MCF 10A (cell line): ENCODE results near the gene RNF5. TPM values are rescaled to one million over a fixed set of nuclear protein-coding genes. Genes with fewer than 3 reads are reported as not detected.

ENCODE experiments used
- BruUV-seq: library from RNA; stranded (reverse); fragments of 400-500 nt; replicated peaks from 2 replicates; lab custom pipeline; 2021; lab: Mats Ljungman, UMichigan
- CTCF ChIA-PET: fragments of 300-600 bp; sonication (Branson Sonifier 250); formaldehyde crosslinking; extraction: SDS; loops from one replicate; lab custom pipeline; 2021; ENCODE audit warnings: antibody characterized with exemption, inconsistent platforms; lab: Yijun Ruan, JAX
- POLR2A ChIA-PET: fragments of 300-600, 350-650 bp; sonication (Branson Sonifier 250); formaldehyde crosslinking; extraction: SDS; loops from one replicate; lab custom pipeline; 2020; ENCODE audit warnings: antibody characterized with exemption, inconsistent platforms; lab: Yijun Ruan, JAX
- DNase-seq: peaks from one replicate; pipeline ENCODE4 v3.0.0-alpha.2; 2018; ENCODE audit not compliant: unreplicated experiment
- H3K27ac Mint-ChIP-seq: one replicate; pipeline ENCODE4 v1.8.0; 2022; ENCODE audit warnings: mild to moderate bottlenecking, low read depth, mixed read lengths; ENCODE audit not compliant: unreplicated experiment
- H3K27me3 Mint-ChIP-seq: one replicate; pipeline ENCODE4 v1.8.0; 2022; ENCODE audit warnings: mixed read lengths; ENCODE audit not compliant: insufficient read depth, unreplicated experiment
- H3K36me3 Mint-ChIP-seq: one replicate; pipeline ENCODE4 v1.8.0; 2022; ENCODE audit warnings: mild to moderate bottlenecking, moderate library complexity, mixed read lengths; ENCODE audit not compliant: insufficient read depth, unreplicated experiment
- H3K4me1 Mint-ChIP-seq: one replicate; pipeline ENCODE4 v1.8.0; 2022; ENCODE audit warnings: mixed read lengths; ENCODE audit not compliant: insufficient read depth, unreplicated experiment
- H3K4me3 Mint-ChIP-seq: one replicate; pipeline ENCODE4 v1.8.0; 2022; ENCODE audit warnings: mild to moderate bottlenecking, moderate library complexity, mixed read lengths; ENCODE audit not compliant: unreplicated experiment
- H3K9me3 Mint-ChIP-seq: one replicate; pipeline ENCODE4 v1.8.0; 2022; ENCODE audit warnings: mixed read lengths; ENCODE audit not compliant: unreplicated experiment
- intact Hi-C: fragments of 100-400 bp; cut with micrococcal nuclease; formaldehyde crosslinking; loops from 2 replicates; pipeline ENCODE4 v1.14.1; 2022
- total RNA-seq: library from RNA; stranded (reverse); gene quantifications from 2 replicates; pipeline ENCODE4 v1.2.3, GENCODE V29; 2022
- TF ChIP-seq, protein P1 (sequence below): fragments of 200-600 bp; IDR thresholded peaks from one replicate; pipeline ENCODE4 v1.8.0; 2022; ENCODE audit warnings: antibody characterized with exemption, mild to moderate bottlenecking; ENCODE audit not compliant: unreplicated experiment

The RNF5 gene
- total RNA-seq, 1 experiment from 2014 or later = 28.1 TPM

DNA sequence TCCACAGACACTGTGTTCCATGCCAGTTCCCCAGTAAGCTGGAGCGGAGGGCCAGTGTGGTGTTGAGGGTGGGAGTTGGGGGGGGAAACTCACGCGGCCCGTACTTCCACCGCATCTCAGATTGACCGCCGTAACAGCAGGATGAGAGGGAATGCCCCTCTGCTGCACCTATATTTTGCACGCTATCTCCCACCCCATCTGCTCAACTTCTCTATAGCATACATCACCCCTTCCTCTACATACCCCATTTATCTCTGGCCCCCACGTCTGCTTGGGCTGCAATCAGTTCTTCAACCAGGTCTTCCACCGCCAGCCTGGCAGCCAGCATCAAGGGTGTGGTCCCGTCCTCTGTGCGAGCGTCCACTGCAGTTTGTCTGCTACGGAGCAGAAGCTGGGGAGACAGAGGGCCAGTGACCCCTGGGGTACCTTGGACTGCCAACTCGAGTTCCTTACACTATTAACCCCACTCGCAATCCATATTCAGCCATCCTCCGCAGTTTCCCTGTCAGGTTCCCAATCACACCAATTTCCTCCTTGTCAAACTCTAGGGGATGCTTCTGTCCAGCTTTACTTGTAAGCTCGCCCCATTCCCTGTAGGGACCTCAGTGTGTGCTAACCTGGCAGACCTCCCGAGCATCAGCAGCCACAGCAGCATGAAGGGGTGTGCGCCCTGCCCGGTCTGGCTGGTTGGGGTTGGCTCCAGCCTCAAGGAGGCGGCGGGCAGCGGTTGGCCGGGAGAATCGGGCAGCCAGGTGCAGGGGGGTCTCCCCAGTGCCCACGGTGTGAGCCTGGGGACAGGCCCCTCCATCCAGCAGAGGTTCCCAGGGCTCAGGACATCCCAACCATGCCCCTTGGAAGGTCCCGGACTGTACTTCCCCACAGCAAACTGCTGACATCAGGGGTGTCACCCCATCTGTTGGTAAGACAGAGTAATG lies 18.7 kb downstream of the RNF5 start:
- H3K27ac Mint-ChIP-seq = peak overlapping the region; percentile 98
- no peak for DNase-seq
- intact Hi-C loops = no loop called here
- TF ChIP-seq, protein P1, sequence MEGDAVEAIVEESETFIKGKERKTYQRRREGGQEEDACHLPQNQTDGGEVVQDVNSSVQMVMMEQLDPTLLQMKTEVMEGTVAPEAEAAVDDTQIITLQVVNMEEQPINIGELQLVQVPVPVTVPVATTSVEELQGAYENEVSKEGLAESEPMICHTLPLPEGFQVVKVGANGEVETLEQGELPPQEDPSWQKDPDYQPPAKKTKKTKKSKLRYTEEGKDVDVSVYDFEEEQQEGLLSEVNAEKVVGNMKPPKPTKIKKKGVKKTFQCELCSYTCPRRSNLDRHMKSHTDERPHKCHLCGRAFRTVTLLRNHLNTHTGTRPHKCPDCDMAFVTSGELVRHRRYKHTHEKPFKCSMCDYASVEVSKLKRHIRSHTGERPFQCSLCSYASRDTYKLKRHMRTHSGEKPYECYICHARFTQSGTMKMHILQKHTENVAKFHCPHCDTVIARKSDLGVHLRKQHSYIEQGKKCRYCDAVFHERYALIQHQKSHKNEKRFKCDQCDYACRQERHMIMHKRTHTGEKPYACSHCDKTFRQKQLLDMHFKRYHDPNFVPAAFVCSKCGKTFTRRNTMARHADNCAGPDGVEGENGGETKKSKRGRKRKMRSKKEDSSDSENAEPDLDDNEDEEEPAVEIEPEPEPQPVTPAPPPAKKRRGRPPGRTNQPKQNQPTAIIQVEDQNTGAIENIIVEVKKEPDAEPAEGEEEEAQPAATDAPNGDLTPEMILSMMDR = no peak
- H3K36me3 Mint-ChIP-seq = no peaks in the 10 kb centered on the region
- ChIA-PET POLR2A (interaction anchor here (0.7 to 5.9 kb wide), 7 partner anchors 7 to 1075 kb away, joined by 3 to 112 read pairs (median 5); partner anchors contain the start of genes AGPAT1, ATF6B, RNF5 and RPS18), CTCF (interaction anchor here (0.6 to 0.7 kb wide), 2 partner anchors 15 to 940 kb away, joined by 3 to 4 read pairs; no protein-coding TSS in a partner anchor)
- H3K9me3 Mint-ChIP-seq = no peaks in the 10 kb centered on the region
- H3K27me3 Mint-ChIP-seq = no peaks in the 10 kb centered on the region
- no TSS peak for BruUV-seq
- peaks cover 12% of the 10 kb centered on the region for H3K4me1 Mint-ChIP-seq
- peak overlapping the region; percentile 93 for H3K4me3 Mint-ChIP-seq

DNA sequence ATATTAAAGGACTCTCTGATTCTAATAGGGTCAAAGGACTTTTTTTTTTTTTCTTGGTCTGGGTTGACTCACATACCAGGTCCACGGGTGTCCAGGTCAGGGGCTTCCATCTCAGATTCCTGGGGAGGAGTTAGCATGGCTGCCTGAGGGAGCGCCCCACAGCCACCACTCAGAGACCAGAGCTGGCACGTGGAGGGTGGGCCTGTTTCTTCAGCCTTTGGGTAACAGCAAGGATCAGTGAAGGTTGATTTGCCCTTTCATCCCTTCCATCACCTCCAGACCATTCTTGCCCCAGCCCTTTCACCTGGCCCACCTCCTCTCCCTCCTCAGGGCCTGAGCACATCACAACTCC lies 20.1 kb downstream of the RNF5 start:
- H3K27ac Mint-ChIP-seq = no peak overlapping the region
- no peak overlapping the region for H3K4me3 Mint-ChIP-seq
- peaks cover 4% of the 10 kb centered on the region for H3K27me3 Mint-ChIP-seq
- H3K9me3 Mint-ChIP-seq = no peaks in the 10 kb centered on the region
- no peaks in the 10 kb centered on the region for H3K36me3 Mint-ChIP-seq
- peaks cover 12% of the 10 kb centered on the region for H3K4me1 Mint-ChIP-seq
- POLR2A ChIA-PET = interaction anchor here (0.6 to 1.5 kb wide), 5 partner anchors 10 to 773 kb away, joined by 3 to 7 read pairs (median 4); partner anchors contain the start of gene ATF6B
- CTCF ChIA-PET = no interaction called here
- intact Hi-C loops = no loop called here
- no peak for DNase-seq
- TF ChIP-seq, protein P1 = no peak
- BruUV-seq = no TSS peak

DNA sequence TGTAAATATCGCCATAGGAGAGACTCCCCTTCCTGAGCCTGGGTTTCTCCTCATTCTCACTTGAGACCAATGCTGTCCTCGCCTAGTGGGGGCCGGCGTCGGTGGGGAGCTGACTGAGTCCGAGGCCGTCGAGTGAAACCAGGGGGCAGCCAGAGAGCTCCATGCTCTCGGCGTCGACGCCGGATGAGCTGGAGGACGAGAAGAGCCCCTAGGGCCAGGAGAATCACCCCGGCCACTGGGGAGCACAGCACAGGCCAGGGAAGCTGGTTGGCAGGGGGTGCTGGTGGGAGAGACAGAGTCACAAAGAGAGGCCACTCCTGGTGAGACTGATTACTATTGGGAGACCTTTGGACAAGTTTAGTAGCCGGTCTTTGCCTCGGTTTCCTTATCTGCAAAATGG lies 20.7 kb downstream of the RNF5 start:
- no peak overlapping the region for H3K27ac Mint-ChIP-seq
- no peaks in the 10 kb centered on the region for H3K9me3 Mint-ChIP-seq
- TF ChIP-seq, protein P1 = no peak
- peaks cover 9% of the 10 kb centered on the region for H3K27me3 Mint-ChIP-seq
- CTCF ChIA-PET = no interaction called here
- DNase-seq = no peak
- H3K4me3 Mint-ChIP-seq = no peak overlapping the region
- BruUV-seq = no TSS peak
- POLR2A ChIA-PET = interaction anchor here (1.3 kb wide), 1 partner anchor 21 kb away, joined by 4 read pairs; no protein-coding TSS in a partner anchor
- H3K36me3 Mint-ChIP-seq = no peaks in the 10 kb centered on the region
- intact Hi-C loops = no loop called here
- peaks cover 8% of the 10 kb centered on the region for H3K4me1 Mint-ChIP-seq

DNA sequence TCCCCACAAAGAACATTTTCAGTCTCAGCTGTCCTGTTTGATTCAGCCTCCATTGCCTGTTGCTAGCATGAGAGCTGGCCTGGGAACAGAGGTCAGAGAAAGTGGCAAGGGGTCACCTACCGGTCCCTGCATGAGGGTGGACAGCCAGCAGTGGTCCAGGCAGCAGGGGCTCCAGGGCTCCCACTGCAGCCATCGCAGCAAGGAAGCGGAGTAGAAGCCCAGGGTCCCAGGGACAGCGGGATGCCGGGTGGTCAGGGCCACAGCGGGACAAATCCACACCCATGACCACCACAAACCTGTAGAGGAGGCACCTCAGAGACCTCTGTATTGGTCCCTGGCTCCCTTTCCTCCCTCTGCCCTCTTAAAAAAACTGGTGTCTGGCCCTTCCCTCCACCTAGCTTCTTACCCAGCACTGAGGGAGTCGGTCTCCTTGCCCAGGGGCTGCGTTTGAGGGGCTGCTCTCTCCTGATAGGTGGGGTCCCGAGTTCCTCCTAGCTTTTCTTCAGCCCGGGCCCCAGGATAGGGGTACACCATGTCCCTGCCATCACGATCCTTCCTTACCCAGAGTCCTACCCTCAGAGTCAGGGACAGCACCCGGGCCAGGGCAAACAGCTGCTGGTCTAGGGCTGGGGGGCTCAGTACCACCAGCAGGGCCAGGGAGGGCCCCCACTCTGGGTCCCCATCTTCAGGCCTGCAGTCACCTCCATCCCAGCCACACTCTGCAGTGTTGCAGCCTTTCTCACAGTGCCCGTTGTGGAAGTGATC lies 22.7 kb downstream of the RNF5 start:
- DNase-seq = no peak
- peaks cover 24% of the 10 kb centered on the region for H3K27me3 Mint-ChIP-seq
- BruUV-seq = no TSS peak

More for the DNA sequence above, 22.7 kb downstream of the RNF5 start:
- intact Hi-C loops = no loop called here
- H3K4me3 Mint-ChIP-seq = no peak overlapping the region
- H3K27ac Mint-ChIP-seq = no peak overlapping the region
- CTCF ChIA-PET = no interaction called here
- POLR2A ChIA-PET = no interaction called here
- H3K36me3 Mint-ChIP-seq = peaks cover 6% of the 10 kb centered on the region
- TF ChIP-seq, protein P1 = no peak
- no peaks in the 10 kb centered on the region for H3K9me3 Mint-ChIP-seq
- H3K4me1 Mint-ChIP-seq = no peaks in the 10 kb centered on the region
